ENCODE data around the gene ARHGAP1. TPM values are rescaled to one million over a fixed set of nuclear protein-coding genes. Genes with fewer than 3 reads are reported as not detected.

ARHGAP1 gene
- polyA plus RNA-seq, 3 donors: 31.6 to 59.3 (median 44.1) TPM

DNA sequence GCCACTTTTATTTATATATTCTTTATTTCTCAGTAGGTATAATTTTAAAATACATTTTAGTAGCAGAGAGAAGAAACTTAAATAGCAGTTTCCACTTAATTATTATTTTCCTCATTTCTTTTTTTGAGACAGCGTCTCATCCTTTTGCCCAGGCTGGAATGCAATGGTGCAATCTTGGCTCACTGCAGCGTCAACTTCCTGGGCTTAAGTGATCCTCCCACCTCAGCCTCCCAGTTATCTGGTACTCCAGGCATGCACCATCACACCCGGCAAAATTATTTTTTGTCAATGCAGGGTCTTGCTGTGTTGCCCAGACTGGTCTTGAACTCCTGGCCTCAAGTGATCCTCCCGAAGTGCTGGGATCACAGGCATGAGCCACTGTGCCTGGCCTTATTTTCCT is 44.8 kb downstream of the ARHGAP1 start:
- no peaks in the 10 kb centered on the region for H3K27me3 ChIP-seq (ENCODE audit: control insufficient read depth in 2 of 2, insufficient read depth in 2 of 2, low read length in 2 of 2)
- H3K4me1 ChIP-seq (ENCODE audit: control insufficient read depth in 1 of 2, insufficient read depth in 2 of 2, low read length in 2 of 2): peaks cover 14 to 17% of the 10 kb centered on the region in 2 donors
- H3K36me3 ChIP-seq (replicated peaks in 1 of 2; ENCODE audit: control insufficient read depth in 1 of 2, insufficient read depth in 2 of 2, low read length in 2 of 2): peaks cover 78 to 94% of the 10 kb centered on the region in 2 donors
- no peaks in the 10 kb centered on the region for H4K20me1 ChIP-seq (ENCODE audit: insufficient read depth, low read length)
- H3K36me3 Mint-ChIP-seq: peaks cover 70 to 95% of the 10 kb centered on the region in 2 donors
- no peak overlapping the region for H3K4me2 ChIP-seq (replicated peaks; ENCODE audit: extremely low read depth, low read length, poor library complexity, severe bottlenecking)
- no peak overlapping the region for H2AFZ ChIP-seq (ENCODE audit: insufficient read depth, low read depth, low read length, poor library complexity, severe bottlenecking)
- H3K27ac ChIP-seq (ENCODE audit: low read depth in 1 of 2, low read length in 2 of 2): peak overlapping the region in 1 of 2 donors; percentile 41
- H3K4me1 Mint-ChIP-seq: peaks cover 26% of the 10 kb centered on the region
- DNase-seq: no peak
- intact Hi-C loops (cut with micrococcal nuclease): no loop called here
- peak overlapping the region in 3 of 7 donors; percentile 26 to 58 (median 36) for H3K27ac Mint-ChIP-seq
- no peak overlapping the region for H3K9ac ChIP-seq (ENCODE audit: insufficient read depth, low read length, poor library complexity, severe bottlenecking)
- H3K79me2 ChIP-seq (ENCODE audit: insufficient read depth, low read length): no peaks in the 10 kb centered on the region
- no peaks in the 10 kb centered on the region for H3K27me3 Mint-ChIP-seq (ENCODE audit: low read depth in 3 of 3)
- no peaks in the 10 kb centered on the region for H3K9me3 Mint-ChIP-seq
- WGBS (ENCODE audit: insufficient coverage): 64% methylated on average over 3 of the region's 4 CpGs
- TF ChIP-seq, protein P1, sequence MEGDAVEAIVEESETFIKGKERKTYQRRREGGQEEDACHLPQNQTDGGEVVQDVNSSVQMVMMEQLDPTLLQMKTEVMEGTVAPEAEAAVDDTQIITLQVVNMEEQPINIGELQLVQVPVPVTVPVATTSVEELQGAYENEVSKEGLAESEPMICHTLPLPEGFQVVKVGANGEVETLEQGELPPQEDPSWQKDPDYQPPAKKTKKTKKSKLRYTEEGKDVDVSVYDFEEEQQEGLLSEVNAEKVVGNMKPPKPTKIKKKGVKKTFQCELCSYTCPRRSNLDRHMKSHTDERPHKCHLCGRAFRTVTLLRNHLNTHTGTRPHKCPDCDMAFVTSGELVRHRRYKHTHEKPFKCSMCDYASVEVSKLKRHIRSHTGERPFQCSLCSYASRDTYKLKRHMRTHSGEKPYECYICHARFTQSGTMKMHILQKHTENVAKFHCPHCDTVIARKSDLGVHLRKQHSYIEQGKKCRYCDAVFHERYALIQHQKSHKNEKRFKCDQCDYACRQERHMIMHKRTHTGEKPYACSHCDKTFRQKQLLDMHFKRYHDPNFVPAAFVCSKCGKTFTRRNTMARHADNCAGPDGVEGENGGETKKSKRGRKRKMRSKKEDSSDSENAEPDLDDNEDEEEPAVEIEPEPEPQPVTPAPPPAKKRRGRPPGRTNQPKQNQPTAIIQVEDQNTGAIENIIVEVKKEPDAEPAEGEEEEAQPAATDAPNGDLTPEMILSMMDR (IDR thresholded peaks at IDR 0.05): no peak
- H3K4me3 Mint-ChIP-seq: no peak overlapping the region
- no peak overlapping the region for H3K4me3 ChIP-seq (replicated peaks in 1 of 3; ENCODE audit: low read depth in 2 of 3, low read length in 3 of 3)
- H3K9me3 ChIP-seq (replicated peaks in 1 of 2; ENCODE audit: control insufficient read depth in 1 of 2, insufficient read depth in 1 of 2, low read length in 2 of 2): no peaks in the 10 kb centered on the region

DNA sequence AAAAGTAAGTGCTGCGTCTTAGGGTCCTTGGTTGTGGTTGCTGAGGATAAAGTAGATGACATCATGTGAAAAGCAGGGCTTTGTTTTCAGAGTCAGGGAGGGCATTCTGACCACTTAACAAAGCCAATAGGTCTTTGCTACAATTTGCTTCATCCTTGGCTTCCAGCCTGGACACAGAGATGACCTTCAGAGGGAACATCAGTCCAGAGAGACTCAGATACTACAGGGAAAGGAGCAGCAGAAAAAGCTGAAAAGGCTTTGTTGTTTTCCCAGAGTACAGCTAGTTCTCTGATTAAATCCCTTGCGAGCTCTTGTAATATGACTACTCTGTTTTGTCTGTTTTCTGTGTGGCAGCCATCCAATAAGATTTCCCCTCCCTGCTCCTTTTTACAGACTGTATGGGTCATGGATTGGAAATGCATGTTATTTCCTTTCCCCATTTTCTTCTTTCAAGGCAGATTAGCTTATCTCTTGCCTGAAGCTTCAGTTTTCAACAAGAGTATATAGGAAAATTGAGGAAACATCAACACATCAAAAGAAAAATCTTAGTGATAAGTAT is 51.2 kb downstream of the ARHGAP1 start:
- no peaks in the 10 kb centered on the region for H3K4me1 ChIP-seq (ENCODE audit: control insufficient read depth in 1 of 2, insufficient read depth in 2 of 2, low read length in 2 of 2)
- no peaks in the 10 kb centered on the region for H3K79me2 ChIP-seq (ENCODE audit: insufficient read depth, low read length)
- Mint-ChIP-seq H3K27me3 (ENCODE audit: low read depth in 3 of 3) (no peaks in the 10 kb centered on the region), H3K36me3 (peaks cover 67 to 95% of the 10 kb centered on the region in 2 donors), H3K4me3 (no peak overlapping the region), H3K27ac (peak overlapping the region in 1 of 7 donors; percentile 26), H3K4me1 (no peaks in the 10 kb centered on the region), H3K9me3 (no peaks in the 10 kb centered on the region)
- no peak for DNase-seq
- TF ChIP-seq, protein P1 (IDR thresholded peaks at IDR 0.05): no peak
- peaks cover 4% of the 10 kb centered on the region for H4K20me1 ChIP-seq (ENCODE audit: insufficient read depth, low read length)
- 100% methylated on average over 1 of the region's 2 CpGs for WGBS (ENCODE audit: insufficient coverage)
- H2AFZ ChIP-seq (ENCODE audit: insufficient read depth, low read depth, low read length, poor library complexity, severe bottlenecking): no peak overlapping the region
- H3K27me3 ChIP-seq (ENCODE audit: control insufficient read depth in 2 of 2, insufficient read depth in 2 of 2, low read length in 2 of 2): no peaks in the 10 kb centered on the region
- H3K9ac ChIP-seq (ENCODE audit: insufficient read depth, low read length, poor library complexity, severe bottlenecking): no peak overlapping the region
- no peak overlapping the region for H3K4me2 ChIP-seq (replicated peaks; ENCODE audit: extremely low read depth, low read length, poor library complexity, severe bottlenecking)
- H3K36me3 ChIP-seq (replicated peaks in 1 of 2; ENCODE audit: control insufficient read depth in 1 of 2, insufficient read depth in 2 of 2, low read length in 2 of 2): peaks cover 89 to 100% of the 10 kb centered on the region in 2 donors
- H3K27ac ChIP-seq (ENCODE audit: low read depth in 1 of 2, low read length in 2 of 2): no peak overlapping the region
- no peaks in the 10 kb centered on the region for H3K9me3 ChIP-seq (replicated peaks in 1 of 2; ENCODE audit: control insufficient read depth in 1 of 2, insufficient read depth in 1 of 2, low read length in 2 of 2)
- intact Hi-C loops (cut with micrococcal nuclease): no loop called here
- no peak overlapping the region for H3K4me3 ChIP-seq (replicated peaks in 1 of 3; ENCODE audit: low read depth in 2 of 3, low read length in 3 of 3)
